Fibroblast of peridontal ligament (primary cell): ENCODE results near the gene NIPSNAP2.
A peak's percentile ranks its signal among the peaks of the same experiment; 100 is the strongest.
"Not testable (repeated sequence)": the region's sequence is repeated elsewhere in the genome, so short reads cannot be mapped to it uniquely, and the experiment has no call there.

Source experiments
- DNase-seq: peaks from one replicate; pipeline ENCODE4 v3.0.0-alpha.2; 2010; ENCODE audit errors: extremely low read depth

NIPSNAP2 gene

DNA sequence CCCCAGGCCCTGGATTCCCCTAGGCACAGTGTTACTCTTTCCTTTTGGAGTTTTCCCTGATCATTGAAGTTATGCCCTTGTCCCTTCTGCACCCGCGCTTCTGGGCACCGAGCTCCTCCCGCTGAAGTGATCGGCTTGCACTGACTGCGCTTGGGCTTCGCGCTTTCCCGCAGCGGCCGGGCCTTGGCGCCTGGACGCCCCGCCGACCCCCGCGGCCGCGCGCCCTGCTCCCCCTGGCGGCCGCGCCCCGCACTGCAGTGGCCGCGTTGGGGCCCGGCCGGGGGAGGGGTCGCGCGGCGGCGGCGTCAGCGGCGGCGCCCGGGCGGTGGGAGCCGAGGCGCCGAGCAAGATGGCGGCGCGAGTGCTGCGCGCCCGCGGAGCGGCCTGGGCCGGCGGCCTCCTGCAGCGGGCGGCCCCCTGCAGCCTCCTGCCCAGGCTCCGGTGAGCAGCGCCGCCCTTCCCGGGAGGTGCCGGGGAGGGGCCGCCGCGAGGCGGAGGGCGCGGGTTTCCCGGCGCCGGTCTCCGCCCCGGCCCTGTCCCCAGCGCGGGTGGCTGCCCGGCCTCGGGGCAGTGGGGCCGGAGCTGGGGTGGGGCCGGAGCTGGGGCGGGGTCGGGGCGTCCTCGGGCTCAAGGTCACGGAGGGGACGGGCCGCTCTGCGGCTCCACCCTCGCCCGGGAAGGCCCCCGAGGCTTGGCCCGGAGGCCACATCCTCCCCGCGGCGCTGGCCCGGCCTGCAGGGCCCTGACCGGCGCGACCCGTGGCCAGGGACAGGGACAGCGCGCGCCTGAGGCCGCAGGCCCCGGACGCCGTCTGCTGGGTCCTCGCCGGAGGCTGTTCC lies at the start of gene NIPSNAP2:
TSS of gene NIPSNAP2 (plus strand) at position 325 of the 839 bp plus-strand sequence. CDS start at position 350, 25 bp downstream.
- peak; percentile 33 for DNase-seq

DNA sequence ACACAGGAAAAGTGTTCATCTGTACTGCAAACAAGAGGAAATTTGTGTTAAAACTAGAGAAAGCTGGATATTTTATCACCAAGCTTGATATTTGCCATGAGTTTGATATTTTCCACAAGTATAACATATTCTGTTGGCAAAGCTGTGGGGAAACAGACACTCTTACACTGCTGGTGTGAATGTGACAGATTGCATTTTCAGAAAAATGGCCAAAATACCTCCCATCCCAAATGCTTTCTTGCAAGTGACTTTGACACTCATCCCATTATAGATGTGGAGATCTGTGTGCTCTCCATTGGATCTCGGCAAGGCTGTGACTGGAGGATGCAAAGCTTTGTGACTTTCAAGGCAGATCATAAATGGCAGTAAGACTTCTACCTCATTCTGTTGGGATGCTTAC lies 46.6 kb upstream of the NIPSNAP2 start:
- no peak for DNase-seq

DNA sequence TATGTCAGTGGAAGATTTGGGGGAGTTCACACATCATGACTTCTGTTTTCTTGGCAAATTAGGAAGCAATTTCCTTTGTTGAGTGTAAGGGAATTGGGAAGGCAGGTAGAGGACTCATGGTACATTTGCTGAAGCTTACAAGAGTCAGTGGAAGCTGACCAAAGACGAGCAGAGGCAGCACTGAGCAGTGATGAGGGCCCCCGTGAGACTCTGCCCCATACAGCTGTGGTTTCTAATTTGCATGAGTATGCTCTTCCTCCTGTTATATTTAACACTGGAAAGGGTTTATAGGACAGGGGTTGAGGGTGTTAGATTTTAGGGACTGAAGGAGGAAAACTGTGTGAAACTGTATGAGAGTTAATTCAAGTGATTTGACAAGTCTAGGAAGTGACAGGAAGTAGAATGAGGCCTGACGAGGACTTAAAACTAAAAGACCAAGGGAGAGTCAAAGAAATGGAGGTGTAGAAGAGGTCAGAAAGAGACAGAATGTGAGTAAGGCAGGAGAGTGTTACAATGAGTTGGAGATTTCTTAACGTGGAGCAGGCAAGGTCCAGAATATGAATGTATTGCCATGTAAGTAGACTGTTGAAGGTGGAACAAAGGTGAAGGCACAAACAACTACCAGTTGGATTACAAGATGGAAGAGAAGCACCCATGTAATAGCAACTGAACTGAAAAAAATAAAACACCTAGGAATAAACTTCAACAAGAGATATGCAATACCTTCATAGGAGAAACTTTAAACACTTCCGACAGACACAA lies 36.2 kb upstream of the NIPSNAP2 start:
- no peak for DNase-seq

DNA sequence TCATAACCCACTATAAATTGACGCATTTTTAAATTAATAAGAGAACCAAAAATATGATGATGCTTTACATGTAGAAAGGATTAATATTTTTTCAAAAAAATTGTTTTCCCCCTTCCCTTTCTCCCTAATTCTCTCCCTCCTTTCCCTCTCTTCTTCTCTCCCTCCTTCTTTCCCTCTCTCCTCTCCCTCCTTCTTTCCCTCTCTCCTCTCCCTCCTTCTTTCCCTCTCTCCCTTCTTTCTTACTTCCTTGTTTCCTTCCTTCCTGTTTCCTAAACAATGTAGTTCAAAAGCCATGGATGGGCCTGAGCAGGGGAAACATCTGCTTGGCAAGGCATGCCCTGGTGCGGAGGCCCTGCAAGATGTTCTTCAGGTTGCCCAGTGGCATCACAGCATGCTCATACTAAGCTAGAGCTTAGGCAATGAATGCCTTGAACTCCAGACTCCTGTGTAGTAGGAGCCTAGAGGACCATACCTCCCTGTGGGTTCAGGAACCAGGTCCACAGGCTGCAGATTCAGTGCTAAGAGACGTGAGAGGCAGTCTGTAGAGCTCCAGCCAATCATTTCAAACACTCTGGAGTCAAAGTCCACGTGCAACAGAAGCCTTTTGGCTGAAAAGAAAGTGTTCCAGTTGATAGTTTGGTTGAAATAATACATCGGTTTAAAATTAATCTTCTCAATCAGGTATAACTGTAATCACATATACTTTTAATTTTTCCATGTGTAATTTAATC lies 32.8 kb upstream of the NIPSNAP2 start:
- DNase-seq = no peak

DNA sequence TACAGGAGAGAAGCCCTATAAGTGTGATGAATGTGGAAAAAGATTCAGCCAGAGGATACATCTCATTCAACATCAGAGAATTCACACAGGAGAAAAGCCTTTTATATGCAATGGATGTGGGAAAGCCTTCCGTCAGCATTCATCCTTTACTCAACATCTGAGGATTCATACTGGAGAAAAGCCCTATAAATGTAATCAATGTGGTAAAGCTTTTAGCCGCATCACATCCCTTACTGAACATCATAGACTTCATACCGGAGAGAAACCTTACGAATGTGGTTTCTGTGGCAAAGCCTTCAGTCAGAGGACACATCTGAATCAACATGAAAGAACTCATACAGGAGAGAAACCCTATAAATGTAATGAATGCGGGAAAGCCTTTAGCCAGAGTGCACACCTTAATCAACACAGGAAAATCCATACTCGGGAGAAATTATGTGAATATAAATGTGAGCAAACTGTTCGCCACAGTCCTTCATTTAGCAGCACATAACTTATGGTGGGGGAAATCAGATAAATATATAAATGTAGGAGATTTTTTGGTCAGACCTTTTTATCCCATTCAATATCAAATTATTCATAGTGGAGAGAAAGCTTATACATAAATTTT lies 24.8 kb upstream of the NIPSNAP2 start:
- no peak for DNase-seq

DNA sequence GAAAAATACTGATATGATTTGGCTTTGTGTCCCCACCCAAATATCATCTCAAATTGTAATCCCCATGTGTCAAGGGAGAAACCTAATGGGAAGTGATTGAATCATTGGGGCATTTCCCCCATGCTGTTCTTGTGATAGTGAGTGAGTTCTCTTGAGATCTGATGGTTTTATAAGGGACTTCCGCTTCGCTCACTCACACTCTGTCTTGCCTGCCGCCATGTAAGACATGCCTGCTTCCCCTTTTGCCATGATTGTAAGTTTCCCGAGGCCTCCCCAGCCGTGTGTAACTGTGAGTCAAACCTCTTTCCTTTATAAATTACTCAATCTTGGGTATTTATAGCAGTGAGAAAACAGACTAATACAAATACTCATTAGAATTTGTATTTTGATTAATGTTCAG lies 17.8 kb upstream of the NIPSNAP2 start:
- DNase-seq = no peak

DNA sequence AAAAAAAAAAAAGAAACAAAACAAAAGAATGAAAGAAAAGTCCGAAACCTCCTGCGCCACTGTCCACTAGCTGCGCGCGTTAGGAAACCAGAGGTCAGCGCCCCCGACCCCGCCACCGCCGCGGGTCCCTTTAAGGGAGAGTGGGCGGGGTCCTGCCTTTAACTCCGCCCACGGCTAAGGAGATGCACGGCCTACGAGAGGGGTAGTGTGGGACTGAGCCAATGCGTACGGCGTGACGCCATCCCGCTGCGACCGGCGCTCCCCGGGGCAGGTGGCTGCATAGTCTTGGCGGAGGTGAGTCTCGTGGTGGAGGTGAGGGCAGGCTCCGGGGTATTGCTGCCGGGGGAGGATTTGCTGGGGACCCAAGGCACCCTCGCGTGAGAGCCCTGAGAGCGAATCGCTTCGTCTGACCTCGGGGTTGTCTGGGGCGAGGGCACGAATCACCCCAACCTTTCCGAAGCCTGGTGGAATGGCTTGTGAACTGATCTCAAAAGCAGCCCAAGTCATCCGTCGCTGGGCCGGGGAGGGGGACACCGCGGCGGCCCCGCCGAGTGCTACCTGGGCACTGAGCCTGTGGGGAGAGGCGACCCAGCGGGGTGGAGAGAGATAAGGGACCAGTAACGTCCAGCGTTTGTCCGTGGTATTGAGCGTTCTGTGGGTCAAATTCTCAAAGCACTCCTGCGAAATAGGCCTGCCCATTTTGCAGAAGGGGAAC lies 12.6 kb upstream of the NIPSNAP2 start, which contains the start of gene MRPS17:
TSS of gene MRPS17 (plus strand) at position 241 of the 715 bp plus-strand sequence. CDS start 1,319 bp downstream, outside the sequence.
- DNase-seq = peak; percentile 76

DNA sequence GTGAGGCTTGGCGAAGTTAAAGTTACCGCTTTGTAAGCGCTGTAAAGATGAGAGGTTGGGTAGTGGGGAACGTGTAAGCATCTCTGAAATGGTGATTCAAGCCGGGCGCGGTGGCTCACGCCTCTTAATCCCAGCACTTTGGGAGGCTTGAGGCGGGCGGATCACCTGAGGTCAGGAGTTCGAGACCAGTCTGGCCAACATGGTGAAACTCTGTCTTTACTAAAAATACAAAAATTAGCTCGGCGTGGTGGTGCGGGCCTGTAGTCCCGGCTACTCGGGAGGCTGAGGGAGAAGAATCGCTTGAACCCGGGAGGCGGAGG lies 12.1 kb upstream of the NIPSNAP2 start:
- DNase-seq = not testable (repeated sequence)

DNA sequence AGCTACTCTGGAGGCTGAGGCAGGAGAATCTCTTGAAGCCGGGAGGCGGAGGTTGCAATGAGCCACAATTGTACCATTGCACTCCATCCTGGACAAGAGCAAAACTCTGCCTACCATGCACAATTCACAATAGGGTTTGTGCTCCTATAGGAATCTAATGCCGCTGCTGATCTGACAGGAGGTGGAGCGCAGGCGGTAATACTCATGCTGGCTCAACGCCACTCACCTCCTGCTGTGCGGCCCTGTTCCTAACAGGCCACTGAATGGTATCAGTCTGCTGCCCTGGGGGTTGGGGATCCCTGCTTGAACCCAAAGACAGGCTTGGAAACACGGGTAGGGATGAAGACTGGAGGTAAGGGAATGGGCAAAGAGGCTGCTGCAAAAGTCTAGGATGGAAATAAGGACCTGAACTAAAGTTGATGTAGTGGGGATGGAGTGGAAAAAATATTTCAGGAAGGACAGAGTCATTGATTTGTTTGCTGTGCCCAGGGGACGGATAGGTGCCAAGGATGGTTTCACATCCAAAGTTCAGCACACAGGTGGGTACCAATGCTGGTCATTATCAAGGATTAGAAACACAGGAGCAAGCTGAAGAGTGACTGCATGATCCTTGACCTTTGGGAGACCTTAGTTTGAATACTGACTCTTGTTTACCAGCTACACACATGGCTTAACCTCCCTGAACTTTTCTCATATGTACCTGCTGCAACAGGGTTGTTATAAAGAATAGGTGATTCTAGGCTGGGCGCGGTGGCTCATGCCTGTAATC lies 10.5 kb upstream of the NIPSNAP2 start:
- DNase-seq = no peak

DNA sequence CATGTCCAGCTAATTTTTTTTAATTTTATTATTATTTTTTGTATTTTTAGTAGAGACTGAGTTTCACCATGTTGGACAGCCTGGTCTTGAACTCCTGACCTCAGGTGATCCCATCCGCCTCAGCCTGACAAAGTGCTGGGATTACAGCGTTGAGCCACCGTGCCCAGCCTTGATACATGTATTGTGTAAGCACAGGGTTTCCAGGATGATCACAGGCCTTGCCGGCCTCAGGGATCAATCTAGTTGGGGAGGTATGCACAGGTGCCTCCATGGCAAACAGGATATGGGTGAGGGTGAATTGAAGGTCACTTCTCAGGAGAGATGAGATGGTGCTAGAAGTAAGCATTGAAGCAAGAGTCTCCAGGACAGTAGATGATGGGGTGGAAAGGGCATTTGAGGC lies 7.2 kb upstream of the NIPSNAP2 start:
- DNase-seq = no peak

DNA sequence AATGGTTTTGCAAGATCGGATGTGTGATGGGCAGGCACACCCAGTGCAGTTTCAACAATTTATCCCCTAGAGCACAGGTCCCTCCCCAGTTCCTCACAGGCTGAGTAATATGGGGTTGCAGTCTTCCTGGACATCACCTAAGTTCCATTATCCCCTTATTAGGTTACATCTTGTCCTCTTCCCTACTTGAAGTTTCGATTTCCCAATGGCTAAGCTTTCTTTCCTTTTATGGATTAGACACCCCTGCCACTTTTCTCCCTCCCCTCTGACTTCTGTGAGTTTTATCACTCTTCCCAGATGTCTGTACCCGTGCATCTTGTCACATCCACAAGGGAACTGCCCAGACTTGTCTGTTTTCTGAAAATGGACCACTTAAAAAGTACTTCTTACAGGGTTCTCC lies 2.4 kb upstream of the NIPSNAP2 start:
- no peak for DNase-seq

DNA sequence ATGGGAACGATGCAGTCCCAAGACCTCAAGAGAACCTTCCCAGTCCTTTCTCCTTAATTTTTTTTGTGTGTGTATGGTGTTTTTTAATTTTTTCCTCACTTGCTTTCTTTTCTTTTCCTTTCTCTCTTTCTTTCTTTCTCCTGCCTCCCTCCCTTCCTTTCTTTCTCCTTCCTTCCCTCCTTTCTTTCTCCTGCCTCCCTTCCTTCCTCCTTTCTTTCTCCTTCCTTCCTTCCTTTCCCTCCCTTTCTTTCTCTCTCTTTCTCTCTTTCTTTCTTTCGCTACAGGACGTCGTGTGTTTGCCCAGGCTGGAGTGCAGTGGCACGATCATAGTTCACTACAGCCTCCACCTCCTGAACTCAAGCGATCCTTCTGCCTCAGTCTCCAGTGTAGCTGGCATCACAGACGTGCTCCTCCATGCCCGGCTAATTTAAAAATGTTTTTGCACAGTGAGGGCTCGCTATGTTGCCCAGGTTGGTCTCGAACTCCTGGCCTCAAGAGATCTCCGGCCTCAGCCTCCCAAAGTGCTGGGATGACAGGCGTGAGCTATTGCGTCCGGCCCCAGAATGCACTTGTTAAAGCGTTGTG lies 709 bp upstream of the NIPSNAP2 start:
- no peak for DNase-seq

DNA sequence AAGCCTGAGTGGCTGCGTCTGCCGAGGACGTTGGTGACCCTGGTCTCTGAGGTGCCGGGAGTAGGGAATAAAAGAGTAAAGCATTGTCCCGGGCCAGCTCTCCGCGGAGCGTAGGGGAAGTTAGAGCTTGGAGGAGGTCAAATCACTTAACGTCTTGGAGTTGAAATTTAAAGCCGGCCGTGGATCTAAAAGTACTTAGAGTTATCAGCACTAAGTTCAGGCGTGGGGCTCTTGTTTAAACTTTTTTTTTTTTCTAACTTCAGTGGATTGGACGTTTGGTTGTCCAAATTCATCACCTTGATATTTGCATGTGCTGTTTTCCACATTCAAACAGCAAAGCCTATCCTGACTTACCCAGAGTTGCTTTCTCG lies 700 bp downstream of the NIPSNAP2 start:
- peak; percentile 55 for DNase-seq

DNA sequence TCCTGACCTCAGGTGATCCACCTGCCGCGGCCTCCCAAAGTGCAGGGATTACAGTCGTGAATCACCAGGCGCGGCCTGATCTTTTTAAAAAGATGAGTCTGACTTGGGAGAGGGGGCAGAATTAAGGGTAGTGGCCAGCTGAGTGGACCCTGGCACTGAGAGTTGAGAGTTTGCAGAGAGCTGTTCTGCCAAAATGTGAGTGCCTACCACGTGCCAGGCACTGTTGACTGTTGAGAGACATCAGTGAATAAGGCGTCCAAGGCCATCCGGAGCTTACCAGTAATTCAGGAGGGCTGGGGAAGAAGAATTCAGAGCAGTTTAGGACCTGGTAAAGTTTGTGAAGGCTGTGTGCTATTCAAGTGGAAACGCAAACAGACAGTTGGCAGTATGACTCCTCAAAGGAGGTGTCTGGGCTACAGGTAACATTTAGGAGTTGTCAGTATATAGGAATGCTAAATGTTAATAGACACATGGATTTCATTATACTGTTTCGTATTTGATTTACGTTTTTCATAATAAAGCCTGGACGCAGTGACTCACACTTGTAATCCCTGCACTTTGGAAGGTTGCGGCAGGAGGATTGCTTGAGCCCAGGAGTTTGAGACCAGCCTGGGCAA lies 1.5 kb downstream of the NIPSNAP2 start:
- DNase-seq = peak; percentile 37

DNA sequence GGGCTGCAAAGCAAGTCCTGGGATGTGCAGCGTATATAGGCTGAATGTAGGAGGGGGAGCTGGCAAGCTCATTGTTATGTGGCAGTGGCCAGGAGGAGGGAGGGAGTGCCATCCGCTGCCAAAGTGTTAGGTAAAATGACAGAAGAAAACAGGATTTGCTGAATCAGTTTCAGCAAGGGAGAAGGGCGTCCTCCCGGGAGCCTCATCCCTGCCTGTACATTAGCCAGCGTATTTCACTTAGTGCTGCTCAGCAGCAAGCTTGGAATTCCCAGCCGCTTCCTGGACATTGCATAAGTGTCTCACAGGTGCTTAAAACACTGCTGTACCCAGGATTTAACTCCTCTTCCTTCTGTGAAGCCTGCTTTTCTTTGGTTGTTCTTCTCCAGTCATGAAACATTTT lies 2.5 kb downstream of the NIPSNAP2 start:
- DNase-seq = no peak

DNA sequence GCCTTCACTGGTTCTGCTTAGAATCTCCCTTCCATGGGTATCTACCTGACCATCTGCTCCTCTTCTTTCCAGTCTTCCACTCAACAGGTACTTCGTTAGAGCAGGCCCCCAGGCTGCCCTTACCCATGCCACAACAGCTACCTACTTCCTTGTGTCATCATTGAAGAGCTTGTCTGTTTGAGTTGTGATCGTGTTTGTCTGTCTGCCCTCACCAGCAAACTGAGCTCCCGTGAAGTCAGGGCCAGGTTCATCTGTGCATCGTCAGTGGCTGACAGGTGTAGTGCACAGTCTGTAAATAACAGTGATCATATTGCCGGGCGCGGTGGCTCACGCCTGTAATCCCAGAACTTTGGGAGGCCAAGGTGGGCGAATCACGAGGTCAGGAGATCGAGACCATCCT lies 5.0 kb downstream of the NIPSNAP2 start:
- DNase-seq = no peak

DNA sequence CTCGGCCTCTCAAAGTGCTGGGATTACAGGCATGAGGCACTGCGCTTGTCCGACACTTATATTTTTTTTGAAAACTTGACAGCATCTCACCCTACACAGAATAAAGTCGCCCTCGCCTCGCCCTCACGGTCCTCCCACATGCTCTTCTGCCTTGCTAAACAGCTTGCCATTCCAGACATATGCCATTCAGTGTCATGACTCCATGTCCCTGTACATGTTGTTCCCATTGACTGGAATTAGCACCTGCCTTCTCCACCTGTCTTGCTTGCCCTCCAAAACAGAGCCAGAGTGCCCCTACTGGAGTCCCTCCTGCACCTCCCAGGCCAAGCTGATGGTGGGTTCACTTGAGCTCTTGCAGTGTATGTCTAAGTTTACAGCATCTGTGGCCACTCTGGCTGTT lies 6.2 kb downstream of the NIPSNAP2 start:
- DNase-seq = no peak

DNA sequence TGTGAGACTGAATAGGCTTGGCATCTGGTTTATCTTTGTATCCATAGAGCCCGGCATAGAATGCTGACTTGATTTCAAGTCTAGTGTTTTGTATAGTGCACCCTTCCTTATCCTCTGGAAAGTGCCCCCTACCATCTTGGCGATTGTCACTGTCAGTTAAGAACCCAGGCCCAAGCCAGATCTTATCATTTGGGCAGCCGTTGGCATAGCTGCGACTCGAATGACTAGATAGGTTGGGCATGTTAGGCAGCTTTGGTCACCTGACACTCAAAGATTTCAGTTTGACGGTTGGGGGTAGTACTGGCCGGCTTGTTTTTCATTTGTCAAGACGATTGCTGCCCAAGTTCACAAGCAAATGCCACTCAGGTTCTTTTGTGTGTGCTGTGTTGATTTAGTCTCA lies 6.6 kb downstream of the NIPSNAP2 start:
- no peak for DNase-seq

DNA sequence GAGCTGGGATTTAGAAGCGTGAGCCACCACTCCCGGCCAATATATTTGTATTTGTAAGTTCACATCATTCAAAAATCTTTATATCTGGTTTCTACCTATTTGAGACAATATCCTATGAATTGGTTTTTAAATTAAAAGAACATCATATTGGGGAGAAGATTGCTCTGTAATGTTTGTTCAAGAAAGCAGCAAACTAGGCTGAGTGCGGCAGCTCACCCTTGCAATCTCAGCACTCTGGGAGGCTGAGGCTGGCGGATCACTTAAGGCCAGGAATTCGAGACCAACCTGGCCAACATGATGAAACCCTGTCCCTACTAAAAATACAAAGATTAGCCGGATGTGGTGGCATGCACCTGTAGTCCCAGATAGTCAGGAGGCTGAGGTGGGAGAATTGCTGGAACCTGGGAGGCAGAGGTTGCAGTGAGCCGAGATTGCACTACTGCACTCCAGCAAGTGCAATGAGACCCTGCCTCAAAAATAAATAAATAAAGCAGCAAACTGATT lies 9.4 kb downstream of the NIPSNAP2 start:
- no peak for DNase-seq
